Measurements from ENCODE around the gene PRMT5.

Gene PRMT5

DNA sequence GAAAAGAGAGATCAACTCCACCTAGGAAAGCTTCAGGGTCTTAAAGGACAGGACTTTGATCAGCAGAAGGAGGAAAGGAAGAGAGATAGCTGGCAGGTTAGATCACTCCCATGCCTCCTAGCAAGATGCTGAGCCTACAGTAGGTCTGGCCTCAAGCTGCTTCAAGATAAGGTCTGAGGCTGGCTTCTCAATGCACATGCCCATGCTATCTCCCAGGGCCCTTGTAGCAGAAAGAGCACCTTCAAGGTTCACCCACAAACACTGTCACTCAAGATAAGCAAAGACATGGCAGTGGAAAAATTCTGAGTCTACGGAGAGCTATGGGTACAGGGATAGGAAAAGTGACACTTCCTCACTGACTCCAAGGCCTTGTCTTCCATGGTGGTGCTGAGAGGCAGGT lies 31.8 kb downstream of the PRMT5 start:
- DNase-seq (ENCODE audit: low read depth in 2 of 2) = no peak

DNA sequence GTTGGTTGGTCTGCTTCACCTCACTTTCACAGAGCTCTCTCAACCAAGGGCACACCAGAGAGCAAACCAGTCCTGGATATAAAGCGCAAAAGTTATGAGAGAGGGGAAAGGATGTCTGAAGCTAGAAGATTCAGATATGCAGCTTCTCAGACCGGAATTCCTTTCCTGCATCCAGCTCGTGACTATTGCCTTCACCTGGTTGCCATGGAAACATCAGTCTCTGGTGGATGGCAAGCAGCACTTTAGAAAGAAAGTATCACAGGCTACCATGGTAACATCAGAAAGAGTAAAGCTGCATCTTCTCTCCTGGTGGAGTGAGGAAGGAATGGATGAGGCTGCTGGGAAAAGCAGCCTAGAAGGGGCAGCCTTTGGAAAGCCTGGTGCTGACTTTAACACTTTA lies 32.4 kb downstream of the PRMT5 start:
- no peak for DNase-seq (ENCODE audit: low read depth in 2 of 2)

DNA sequence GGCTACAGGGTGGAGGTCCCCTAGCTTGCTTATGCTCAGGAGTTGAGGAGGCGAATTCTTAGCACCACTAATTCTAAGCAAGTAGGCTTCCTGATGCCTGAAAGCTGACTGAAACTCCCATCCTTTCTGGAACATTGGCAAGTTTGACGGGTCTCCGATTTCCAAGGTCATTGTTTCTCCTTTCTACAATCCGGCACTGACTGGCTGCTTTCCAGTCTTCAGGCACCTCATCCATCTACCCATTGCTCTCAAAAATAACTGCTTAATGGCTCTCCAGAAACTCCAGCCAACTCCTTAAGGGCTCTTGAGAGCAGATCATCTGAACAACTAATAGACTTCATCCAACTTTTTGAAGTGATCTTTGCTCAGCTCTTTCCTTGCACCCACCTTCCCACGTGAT lies 32.8 kb downstream of the PRMT5 start:
- DNase-seq (ENCODE audit: low read depth in 2 of 2) = no peak

DNA sequence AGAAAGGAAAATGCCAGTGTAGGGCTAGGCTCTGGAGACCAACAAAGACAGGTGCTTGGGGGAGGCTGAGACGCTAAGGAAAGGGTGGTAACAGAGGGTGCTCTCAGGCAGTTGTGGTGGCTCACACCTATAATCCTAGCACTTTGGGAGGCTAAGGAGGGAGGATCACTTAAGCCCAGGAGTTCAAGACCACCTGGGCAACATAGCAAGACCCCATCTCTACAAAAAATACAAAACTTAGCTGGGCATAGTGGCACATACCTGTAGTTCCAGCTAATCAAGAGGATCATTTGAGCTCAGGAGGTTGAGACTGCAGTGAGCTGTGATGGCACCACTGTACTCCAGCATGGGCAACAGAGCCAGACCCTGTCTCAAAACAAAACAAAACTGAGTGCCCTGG lies 33.8 kb downstream of the PRMT5 start:
- DNase-seq (ENCODE audit: low read depth in 2 of 2) = no peak

DNA sequence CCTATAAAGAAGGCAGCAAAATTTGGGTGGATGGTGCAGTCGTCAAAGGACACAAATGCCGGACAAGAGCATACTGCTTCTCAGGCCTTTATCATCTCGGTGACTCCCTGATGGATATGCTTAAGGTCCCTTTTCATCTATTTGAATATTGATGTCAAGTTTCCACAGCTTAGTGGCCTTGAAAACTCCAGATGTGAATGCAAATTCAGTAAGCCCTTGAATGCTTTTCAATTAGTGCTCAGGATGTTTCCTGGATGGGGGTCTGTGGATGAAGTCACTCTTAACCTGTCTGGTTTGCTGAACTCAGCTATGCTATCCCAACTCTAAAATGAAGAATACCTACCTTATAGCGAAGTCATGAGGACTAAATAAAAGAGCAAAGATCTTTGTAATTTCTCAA lies 35.5 kb downstream of the PRMT5 start:
- DNase-seq (ENCODE audit: low read depth in 2 of 2) = no peak

DNA sequence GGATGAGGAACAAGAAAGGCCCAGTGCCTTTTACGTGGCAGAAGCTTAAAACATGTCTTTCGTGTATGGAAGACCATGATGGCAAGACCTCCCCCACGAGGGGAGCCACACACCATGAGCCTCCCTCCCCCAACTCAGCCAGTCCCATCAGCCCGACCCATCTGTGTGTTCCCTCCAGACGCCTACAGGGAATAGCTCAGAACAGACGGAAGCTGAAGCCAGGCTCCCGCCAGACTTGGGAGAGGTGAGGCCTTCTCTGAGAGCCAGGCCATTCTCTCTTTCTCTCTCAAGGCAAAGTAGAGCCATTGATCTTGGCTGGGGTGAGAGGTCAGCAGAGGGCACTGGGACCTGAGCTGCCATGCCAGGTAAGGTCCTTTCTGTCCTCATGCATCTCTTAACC lies 36.7 kb downstream of the PRMT5 start:
- DNase-seq (ENCODE audit: low read depth in 2 of 2) = no peak

DNA sequence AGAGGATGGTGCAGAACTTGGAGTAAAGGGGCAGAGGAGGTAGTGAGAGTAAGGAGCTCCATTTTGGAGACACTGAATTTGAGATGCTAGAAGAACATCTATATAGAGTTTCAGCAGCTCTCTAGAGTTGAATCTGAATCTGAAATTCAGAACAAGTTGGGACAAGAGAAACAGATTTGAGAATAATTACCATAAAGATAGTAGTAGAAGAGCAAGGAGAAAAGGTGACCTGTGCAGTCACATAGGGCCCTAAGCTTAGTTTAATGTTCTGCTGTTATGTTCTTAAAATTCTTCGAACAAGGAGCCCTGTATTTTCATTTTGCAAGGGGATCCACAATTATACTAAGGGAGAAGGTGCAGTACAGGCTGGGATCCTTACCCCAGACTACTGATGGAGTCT lies 38.8 kb downstream of the PRMT5 start:
- DNase-seq (ENCODE audit: low read depth in 2 of 2) = no peak

DNA sequence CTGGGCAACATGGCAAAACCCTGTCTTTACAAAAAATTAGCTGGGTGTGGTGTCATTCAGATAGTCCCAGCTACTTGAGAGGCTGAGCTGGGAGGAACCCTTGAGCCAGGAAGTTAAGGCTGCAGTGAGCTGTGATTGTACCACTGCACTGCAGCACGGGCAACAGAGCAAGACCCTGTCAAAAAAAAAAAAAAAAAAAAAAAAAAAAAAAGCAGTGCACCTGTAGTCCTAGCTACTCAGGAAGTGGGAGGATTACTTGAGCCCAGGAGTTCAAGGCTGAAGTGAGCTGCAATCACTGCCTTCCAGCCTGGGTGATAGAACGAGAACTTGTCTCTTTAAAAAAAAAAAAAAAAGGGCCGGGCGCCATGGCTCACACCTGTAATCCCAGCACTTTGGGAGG lies 40.5 kb downstream of the PRMT5 start:
- DNase-seq (ENCODE audit: low read depth in 2 of 2) = no peak

DNA sequence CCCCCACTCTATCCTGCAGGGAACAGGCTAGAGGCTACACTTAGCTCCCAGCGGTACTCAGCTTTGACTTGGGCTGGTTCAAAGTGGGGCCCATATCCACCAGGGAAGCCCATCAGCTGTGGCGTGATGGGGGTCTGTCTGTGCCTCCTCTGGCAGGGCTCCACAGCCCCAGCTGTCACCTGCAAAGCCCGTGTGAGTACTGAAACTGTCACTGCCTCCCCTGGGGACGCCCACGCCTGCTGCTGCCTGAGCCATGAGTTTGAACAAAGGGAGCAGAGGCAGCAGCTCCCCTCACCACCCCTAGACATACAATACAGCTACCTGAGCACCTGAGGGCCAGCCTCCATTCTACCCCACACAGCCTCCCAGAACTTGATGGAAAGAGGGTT lies 41.2 kb downstream of the PRMT5 start:
- DNase-seq (ENCODE audit: low read depth in 2 of 2) = peak; percentile 28 to 39

DNA sequence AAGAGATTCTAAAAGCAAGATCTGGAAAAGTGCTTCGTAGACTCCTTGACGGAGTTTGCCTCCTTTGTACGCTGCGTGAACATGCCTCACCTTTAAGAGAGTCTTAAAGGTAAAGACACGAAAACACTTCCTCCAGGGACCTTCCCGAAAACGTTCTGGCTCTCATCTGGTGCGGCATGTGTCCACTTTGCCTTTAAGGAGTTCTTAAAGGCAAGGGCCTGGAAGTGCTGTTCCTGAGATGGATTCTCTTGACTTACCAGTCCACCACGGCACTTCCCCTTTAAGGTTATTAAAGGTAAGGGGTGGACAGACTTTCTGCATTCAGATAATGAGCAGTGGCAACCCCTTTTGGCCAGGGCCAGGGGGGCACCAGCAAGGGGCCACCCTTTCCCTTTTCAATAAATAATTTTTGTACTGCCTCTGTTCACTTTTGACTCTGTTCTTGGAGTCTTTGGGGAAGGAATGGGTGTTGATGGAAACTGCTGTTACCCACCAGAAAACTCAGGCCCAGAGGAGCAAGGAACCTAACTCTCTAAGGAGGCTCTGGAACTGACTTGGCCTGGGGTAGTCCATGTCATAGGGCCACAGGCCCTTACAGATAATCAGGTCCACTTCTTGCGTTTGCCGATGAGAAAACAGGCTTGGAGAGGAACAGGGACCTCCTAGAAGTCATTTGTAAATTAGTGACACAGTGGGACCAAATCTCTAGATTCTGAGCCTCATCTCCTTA lies 41.8 kb downstream of the PRMT5 start:
- DNase-seq (ENCODE audit: low read depth in 2 of 2) = peak in 1 of 2 donors; percentile 18

DNA sequence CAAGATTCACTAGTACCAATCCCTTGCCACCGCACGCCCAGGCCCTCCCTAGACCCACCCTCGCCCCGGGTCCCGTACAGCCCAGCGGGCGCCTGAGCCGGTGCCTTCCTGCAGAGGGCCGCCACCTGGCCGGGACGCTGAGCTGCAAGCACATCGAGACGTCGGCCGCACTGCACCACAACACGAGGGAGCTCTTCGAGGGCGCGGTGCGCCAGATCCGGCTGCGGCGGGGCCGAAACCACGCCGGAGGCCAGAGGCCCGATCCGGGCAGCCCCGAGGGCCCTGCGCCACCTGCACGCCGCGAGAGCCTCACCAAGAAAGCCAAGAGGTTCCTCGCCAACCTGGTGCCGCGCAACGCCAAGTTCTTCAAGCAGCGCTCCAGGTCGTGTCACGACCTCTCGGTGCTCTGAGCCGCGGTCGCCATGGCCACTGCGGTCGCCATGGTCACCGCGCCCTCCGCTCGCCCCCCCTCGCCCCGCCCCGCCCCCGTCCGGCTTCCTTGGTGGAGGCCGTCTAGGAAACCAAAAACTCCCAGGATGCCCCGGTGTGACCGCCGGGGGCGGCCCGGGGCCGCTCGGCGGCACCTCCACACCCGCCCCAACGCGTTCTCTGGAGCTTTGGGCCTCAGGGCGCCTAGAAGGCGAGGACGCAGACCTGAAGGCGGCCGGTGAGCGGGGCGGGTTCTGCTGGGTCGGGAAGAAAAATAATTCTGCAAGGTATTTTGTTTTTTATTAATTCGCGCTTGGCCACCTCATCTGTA lies 42.5 kb downstream of the PRMT5 start:
- DNase-seq (ENCODE audit: low read depth in 2 of 2) = peak; percentile 60 to 64

DNA sequence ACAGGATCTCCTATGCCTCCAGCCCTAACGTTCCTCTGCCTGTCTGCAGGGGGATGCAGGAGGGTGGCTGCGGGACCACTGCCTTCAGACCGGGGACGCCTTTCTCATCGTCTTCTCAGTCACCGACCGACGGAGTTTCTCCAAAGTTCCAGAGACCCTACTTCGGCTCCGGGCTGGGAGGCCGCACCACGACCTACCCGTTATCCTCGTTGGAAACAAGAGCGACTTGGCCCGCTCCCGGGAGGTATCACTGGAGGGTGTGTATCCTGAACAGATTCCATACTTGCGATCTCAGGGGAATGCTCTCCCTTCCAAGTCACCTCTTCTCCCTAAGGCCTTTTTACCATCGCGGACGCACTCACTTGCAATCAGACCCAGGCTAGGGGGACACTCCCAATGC lies 43.2 kb downstream of the PRMT5 start:
- no peak for DNase-seq (ENCODE audit: low read depth in 2 of 2)

DNA sequence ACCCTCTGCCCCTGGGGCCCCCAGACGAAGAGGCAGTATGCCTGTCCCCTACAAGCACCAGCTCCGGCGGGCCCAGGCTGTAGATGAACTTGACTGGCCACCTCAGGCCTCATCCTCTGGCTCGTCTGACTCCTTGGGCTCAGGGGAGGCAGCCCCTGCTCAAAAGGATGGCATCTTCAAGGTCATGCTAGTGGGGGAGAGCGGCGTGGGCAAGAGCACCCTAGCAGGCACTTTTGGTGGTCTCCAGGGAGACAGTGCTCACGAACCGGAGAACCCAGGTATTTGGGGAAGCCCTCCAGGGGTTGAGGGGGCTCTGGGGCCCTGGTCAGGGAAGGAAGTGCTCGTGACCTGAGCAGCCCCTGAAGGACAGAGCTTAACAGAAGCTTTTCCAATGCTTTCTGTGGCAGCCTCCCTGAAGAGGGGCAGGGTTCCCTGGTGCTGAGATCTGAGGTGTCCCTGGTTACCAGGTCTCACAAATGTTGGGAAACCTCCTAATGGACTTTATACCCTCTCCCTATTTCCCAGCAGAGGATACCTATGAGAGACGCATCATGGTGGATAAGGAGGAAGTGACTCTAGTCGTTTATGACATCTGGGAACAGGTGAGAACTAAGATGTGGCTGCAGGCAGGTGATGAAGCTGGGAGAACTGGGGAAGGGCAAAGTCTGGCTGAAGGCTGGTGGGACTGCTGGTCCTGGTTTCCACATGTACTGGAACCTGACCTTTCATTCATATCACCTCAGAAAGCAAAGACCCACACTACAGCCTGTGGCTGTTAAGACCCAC lies 44.2 kb downstream of the PRMT5 start:
- no peak for DNase-seq (ENCODE audit: low read depth in 2 of 2)

DNA sequence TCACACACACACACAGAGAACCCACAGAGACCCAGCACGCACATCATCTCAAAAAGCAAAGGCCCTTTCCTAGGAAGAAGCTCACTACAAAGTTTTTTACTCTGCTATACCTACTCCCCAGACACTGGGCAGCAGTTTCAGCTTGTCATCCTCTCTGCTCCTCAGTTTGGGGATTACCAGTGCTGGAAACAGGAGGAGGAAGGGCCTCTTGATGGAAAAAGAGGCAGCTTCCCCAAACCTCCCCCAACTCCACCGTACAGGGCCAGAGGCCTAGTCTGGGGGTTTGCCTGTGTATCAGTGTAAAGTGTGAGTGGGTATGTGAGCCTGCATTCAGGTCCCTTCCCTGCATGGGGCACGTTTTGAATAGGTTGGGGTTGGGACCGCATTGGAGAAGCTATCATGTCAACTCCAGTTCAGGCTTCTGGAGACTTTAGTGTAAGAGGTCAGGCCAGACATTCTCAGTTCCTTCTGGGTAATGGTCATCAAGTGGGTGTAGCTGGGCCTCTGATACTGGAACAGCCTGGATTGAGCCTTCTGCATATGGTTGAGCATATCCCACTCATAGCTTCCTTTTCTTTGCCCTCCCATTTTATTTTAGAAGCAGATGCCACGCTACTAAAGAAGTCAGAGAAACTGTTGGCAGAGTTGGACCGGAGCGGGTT lies 45.0 kb downstream of the PRMT5 start:
- DNase-seq (ENCODE audit: low read depth in 2 of 2) = no peak

DNA sequence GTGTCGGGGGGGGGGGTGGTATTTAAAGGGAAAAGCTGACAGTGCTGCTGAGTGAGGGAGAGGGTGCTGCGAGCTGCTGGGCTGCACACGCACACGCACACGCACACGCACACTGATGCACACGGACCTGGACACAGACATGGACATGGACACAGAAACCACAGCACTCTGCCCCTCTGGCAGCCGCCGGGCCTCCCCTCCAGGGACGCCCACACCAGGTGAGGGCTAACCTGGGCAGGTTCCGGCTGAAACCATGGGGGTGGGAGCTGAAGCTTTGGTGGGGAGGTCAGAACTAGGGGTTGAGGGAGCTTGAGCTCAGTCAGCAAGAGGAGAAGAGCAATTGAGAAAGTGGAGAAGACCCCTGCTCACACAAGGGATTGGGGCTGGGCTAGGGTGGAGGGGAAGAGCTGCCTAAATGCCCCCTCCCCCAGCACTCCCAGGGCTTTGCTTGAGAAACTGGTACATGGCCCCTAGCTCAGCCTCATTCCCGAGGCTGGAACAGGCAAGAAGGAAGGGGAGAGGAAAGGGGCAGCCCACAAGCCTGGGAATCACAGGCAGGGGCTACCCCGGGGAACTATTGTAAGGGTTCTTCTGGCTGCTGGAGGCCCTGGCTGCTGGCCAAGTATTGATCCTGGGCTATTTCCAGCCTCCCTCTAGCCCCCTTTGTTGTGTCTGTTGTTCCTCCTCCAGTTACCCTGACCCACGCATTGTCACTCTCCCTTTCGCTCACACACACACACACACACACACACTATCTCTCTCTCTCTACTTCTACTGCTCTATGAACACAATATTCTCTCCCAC lies 45.8 kb downstream of the PRMT5 start, which contains the start of gene REM2:
TSS of gene REM2 (plus strand) at position 50 of the 804 bp plus-strand sequence. CDS start at position 116, 66 bp downstream.
- no peak for DNase-seq (ENCODE audit: low read depth in 2 of 2)

DNA sequence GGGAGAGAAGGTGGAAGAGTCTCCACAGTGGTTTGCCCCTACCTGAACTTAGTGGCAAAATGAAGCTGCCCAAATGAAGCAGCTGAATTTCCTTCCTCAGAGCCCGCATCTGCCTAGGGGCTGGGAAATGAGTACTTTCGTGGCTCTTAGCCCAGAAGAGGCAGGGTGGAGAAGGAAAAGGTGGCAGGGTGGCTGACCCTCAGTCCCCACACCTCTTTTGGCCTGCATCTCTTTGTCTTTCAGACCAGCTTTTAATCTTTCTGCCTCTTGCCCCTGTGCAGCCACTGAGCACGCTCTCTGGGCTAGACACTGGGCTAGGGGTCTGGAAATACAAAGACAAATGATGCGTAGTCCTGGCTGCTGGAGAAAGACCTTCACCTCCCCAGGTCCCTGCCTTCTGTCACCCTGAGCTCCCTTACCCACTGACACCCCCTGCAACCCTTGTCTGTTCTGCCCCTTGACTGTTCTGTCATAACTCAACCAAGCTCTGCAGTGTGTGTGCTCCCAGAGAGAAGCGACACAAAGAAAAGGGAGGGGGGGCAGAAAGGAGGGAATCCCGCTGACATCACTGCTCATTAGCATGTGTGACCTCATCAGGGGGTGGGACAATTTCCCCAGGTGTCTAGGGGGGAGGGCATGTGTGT lies 46.5 kb downstream of the PRMT5 start:
- DNase-seq (ENCODE audit: low read depth in 2 of 2) = no peak

DNA sequence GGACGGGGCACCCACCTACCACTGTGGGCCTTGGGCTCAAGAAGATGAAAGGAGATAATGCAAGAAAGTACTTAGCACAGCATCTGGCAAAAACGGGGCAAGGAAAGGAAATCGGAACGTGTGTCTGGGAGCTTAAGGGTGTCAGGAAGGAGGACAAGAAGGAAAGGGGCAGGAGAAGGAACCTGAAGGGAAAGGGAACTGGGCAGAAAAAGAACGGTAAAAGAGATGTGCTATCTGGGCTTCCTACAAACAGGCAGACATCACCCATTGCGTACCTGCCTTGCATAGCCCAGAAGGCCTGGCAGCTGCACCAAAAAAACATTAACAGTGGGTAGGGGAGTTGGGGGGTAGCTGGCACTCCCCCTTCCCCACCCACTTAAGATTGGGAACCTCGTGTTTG lies 47.1 kb downstream of the PRMT5 start:
- DNase-seq (ENCODE audit: low read depth in 2 of 2) = no peak

DNA sequence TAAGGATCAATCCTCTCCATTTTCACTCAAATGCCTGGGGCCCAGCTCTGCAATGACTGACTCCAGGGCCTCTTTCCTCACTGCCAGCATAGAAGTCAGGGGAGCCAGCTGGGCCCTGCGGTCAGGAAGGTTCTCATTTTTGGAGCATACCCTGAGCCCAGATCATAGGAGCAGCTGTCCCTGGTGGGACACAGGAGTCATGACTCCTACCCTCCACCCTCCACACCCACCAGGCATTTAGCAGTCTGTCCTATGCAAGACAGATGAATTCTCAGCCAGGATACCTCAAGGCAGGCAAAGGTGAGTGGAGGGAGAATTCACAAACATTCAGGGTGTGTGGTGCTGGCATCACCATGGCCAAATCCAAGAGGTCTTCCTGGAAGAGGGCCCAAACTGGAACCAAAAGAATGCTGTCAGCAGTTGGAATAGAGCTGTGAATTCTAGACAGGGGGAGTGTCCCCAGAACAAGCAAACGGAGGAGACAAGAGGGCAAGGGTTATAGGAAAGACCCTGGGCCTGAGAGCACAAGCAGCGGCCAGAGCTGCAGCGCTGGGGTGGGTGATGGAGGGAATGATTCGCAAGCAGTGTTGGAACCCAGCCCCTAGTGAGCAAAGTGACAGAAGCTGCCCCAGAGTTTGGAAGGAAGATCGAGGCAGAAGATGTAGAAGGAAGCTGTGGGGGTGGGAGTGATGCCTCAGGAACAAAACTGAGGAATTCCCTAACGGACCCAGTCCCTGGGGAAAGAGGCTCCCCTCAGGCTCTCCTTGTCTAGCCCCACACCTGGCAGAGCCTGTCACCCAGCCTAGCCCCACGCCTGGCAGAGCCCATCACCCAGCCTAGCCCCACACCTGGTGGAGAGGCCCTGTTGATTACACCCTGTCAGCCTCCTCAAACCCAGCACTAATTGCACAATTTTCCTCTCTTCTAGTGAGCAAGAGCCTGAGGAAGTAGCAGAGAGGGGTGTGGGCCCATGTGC lies 50.6 kb downstream of the PRMT5 start:
- no peak for DNase-seq (ENCODE audit: low read depth in 2 of 2)

DNA sequence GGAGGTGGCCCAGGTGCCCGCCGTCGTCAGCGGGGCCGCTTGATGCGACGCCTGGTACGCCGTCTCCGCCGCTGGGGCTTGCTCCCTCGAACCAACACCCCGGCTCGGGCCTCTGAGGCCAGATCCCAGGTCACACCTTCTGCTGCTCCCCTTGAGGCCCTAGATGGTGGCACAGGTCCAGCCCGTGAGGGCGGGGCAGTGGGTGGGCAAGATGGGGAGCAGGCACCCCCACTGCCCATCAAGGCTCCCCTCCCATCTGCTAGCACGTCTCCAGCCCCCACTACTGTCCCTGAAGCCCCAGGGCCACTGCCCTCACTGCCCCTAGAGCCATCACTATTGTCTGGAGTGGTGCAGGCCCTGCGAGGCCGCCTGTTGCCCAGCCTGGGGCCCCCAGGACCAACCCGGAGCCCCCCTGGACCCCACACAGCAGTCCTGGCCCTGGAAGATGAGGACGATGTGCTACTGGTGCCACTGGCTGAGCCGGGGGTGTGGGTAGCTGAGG lies 52.1 kb downstream of the PRMT5 start:
- DNase-seq (ENCODE audit: low read depth in 2 of 2) = no peak

All from stimulated activated CD4-positive, alpha-beta T cell treated with anti-CD3 and anti-CD28 coated beads, Interleukin-4, amount 100 ng/mL, for 48 hours (primary cell).